ENCODE results near the gene DAPK2. TPM values are rescaled to one million over a fixed set of nuclear protein-coding genes. Genes with fewer than 3 reads are reported as not detected.

The DAPK2 gene
- total and polyA plus RNA-seq, 2 of the 13 experiments (the other 11 are each of a cell fraction or from before 2014, with no cell fraction given), result 0.33 to 0.63 TPM

- TF ChIP-seq ZNF318 (CRISPR knock-in tag; IDR thresholded peaks at IDR 0.05) (peak; percentile 63; the same call in 1 of the 2 replicates), ZNF335 (CRISPR knock-in tag; IDR thresholded peaks at IDR 0.05) (peak; percentile 51), SRF (IDR thresholded peaks at IDR 0.05; ENCODE audit: low read depth, low read length) (no peak), ZNF574 (CRISPR knock-in tag; IDR thresholded peaks at IDR 0.05) (peak; percentile 74), FOXP1 (IDR thresholded peaks at IDR 0.05) (peak; percentile 91), FOXP1 (CRISPR knock-in tag; IDR thresholded peaks at IDR 0.05) (peak; percentile 99), PITX1 (CRISPR knock-in tag; IDR thresholded peaks at IDR 0.05) (peak; percentile 95), MEIS1 (CRISPR knock-in tag; IDR thresholded peaks at IDR 0.05; ENCODE audit: borderline replicate concordance) (peak; percentile 66; the same call in 1 of the 2 replicates), ZNF614 (CRISPR knock-in tag; IDR thresholded peaks at IDR 0.05; ENCODE audit: borderline replicate concordance) (peak; percentile 88), SMAD3 (CRISPR knock-in tag; IDR thresholded peaks at IDR 0.05) (0 out of 2 replicates have a peak, but pooled peaks have one; percentile 71), IRF9 (CRISPR knock-in tag; IDR thresholded peaks at IDR 0.05; ENCODE audit: borderline replicate concordance) (0 out of 2 replicates have a peak, but pooled peaks have one; percentile 54), NFRKB (IDR thresholded peaks at IDR 0.05) (no peak), MTA3 (CRISPR knock-in tag; IDR thresholded peaks at IDR 0.05) (no peak), SSRP1 (CRISPR knock-in tag; IDR thresholded peaks at IDR 0.05) (peak; percentile 83), RARA (CRISPR knock-in tag; IDR thresholded peaks at IDR 0.05) (peak; percentile 98), ZNF629 (CRISPR knock-in tag; conservative IDR thresholded peaks at IDR 0.05) (peak; percentile 100), ZBTB38 (CRISPR knock-in tag; IDR thresholded peaks at IDR 0.05) (peak; percentile 75; the same call in 1 of the 2 replicates), ZNF530 (CRISPR knock-in tag; IDR thresholded peaks at IDR 0.05; ENCODE audit: low read depth) (no peak), ESRRA (CRISPR knock-in tag; IDR thresholded peaks at IDR 0.05; ENCODE audit: low read depth) (peak; percentile 84), ZSCAN9 (CRISPR knock-in tag; IDR thresholded peaks at IDR 0.05; ENCODE audit: borderline replicate concordance) (peak; percentile 72), GATAD2A (CRISPR knock-in tag; IDR thresholded peaks at IDR 0.05) (peak; percentile 89)
These were observed 106.7 kb downstream of the DAPK2 start (continued) for GRCh38 chr15:63939531-63940130.

All from HepG2 (cell line).